ENCODE results near the gene MROH2B. TPM values are rescaled to one million over a fixed set of nuclear protein-coding genes. Genes with fewer than 3 reads are reported as not detected.

Gene MROH2B
- total RNA-seq, 6 donors from 2014 or later, result not detected

DNA sequence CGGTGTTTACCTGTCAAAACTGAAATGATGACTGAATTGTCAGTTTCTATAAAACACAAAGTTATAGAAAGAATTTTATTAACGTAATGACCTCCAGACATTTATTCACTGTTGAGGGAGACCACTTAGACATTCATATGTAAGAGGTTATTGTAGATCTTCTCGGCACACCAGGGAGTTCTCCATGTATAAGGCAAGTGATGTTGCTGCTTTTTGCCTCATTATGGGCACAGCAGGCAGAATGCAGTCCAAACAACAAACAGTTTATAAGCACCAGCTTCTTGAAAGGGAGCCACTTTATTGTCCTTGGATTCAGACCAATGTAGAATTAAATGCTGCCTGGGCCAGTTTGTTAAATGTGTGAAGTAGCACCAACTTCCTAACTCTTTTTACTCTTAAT, 95.1 kb downstream of the MROH2B start:
- no peaks in the 10 kb centered on the region for H3K36me3 ChIP-seq
- no peak overlapping the region for H3K4me3 ChIP-seq
- no peaks in the 10 kb centered on the region for H3K9me3 ChIP-seq
- 77 to 85% methylated on average over 3 of the region's 3 CpGs for WGBS, 2 donors
- H3K4me1 ChIP-seq, result no peaks in the 10 kb centered on the region
- ATAC-seq (ENCODE audit: low FRiP score in 2 of 2), result no peak
- DNase-seq, result no peak
- no peak overlapping the region for H3K27ac ChIP-seq
- H3K27me3 ChIP-seq, result no peaks in the 10 kb centered on the region
- TF ChIP-seq, protein P1, sequence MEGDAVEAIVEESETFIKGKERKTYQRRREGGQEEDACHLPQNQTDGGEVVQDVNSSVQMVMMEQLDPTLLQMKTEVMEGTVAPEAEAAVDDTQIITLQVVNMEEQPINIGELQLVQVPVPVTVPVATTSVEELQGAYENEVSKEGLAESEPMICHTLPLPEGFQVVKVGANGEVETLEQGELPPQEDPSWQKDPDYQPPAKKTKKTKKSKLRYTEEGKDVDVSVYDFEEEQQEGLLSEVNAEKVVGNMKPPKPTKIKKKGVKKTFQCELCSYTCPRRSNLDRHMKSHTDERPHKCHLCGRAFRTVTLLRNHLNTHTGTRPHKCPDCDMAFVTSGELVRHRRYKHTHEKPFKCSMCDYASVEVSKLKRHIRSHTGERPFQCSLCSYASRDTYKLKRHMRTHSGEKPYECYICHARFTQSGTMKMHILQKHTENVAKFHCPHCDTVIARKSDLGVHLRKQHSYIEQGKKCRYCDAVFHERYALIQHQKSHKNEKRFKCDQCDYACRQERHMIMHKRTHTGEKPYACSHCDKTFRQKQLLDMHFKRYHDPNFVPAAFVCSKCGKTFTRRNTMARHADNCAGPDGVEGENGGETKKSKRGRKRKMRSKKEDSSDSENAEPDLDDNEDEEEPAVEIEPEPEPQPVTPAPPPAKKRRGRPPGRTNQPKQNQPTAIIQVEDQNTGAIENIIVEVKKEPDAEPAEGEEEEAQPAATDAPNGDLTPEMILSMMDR (IDR thresholded peaks at IDR 0.05), result no peak
- TF ChIP-seq EP300 (IDR thresholded peaks at IDR 0.05) (no peak), POLR2A (IDR thresholded peaks at IDR 0.05) (no peak), POLR2AphosphoS5 (IDR thresholded peaks at IDR 0.05) (no peak)

DNA sequence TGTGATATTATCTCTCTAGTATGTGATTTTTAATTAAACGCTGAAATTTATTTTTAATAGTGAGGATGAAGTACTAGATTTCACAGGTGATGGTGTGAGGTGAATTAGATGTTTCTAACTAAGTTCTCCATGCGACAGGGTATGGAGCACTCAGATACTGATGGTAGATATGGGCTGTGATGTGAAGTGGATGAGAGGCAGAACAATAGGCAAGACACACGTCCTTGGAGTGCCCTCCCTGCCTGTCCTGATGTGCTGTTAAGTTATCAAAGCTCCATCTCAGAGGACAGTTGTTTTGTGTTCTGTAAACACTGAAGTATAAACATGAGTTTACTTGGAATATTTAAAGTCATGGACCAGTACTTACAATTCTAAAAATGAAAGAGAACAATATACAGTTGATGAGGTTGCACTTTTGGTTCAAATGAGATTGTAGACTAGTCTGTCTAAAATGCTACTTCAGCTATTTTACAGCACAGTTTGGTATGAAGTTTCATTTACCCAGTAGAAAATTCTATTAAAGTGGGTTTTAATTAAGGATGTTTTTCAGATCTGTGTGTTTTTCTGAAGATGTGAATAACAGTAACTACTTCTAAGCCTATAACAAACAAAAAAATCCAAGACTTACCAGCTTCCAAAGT, 97.7 kb downstream of the MROH2B start:
- Histone ChIP-seq H3K4me3 (no peak overlapping the region), H3K4me1 (no peaks in the 10 kb centered on the region), H3K27me3 (no peaks in the 10 kb centered on the region), H3K27ac (no peak overlapping the region), H3K9me3 (no peaks in the 10 kb centered on the region), H3K36me3 (no peaks in the 10 kb centered on the region)
- ATAC-seq (ENCODE audit: low FRiP score in 2 of 2), result no peak
- 59 to 67% methylated on average over 3 of the region's 3 CpGs for WGBS, 2 donors
- DNase-seq, result no peak
- no peak for TF ChIP-seq POLR2AphosphoS5 (IDR thresholded peaks at IDR 0.05)
- TF ChIP-seq, protein P1 (IDR thresholded peaks at IDR 0.05), result no peak
- TF ChIP-seq POLR2A (IDR thresholded peaks at IDR 0.05), result no peak
- TF ChIP-seq EP300 (IDR thresholded peaks at IDR 0.05), result no peak

DNA sequence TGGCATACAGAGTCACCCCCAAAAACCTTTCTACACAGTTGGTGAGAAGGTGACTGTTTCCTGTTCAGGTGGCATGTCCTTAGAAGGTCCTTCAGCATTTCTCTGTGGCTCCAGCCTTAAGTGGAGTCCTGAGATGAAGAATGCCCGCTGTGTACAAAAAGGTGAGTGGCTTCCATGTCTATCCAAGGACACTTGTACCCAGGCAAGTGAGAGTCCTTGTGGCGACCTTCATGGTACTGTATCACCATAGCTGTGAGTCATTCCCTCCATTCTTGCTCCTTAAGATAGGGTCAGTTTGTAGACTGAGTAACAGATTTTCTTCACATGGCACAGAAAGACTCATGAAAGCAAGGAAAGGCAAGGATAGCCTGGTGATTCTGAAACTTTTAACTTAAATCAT, 98.7 kb downstream of the MROH2B start:
- Histone ChIP-seq H3K4me3 (no peak overlapping the region), H3K4me1 (no peaks in the 10 kb centered on the region), H3K27ac (no peak overlapping the region), H3K36me3 (no peaks in the 10 kb centered on the region), H3K27me3 (no peaks in the 10 kb centered on the region), H3K9me3 (no peaks in the 10 kb centered on the region)
- peak in 1 of 2 donors; percentile 26 for ATAC-seq (ENCODE audit: low FRiP score in 2 of 2)
- WGBS, 2 donors, result 56 to 89% methylated on average over 2 of the region's 2 CpGs
- peak in 1 of 2 donors; percentile 47 for DNase-seq
- TF ChIP-seq POLR2AphosphoS5 (IDR thresholded peaks at IDR 0.05), result no peak
- no peak for TF ChIP-seq EP300 (IDR thresholded peaks at IDR 0.05)
- TF ChIP-seq POLR2A (IDR thresholded peaks at IDR 0.05), result no peak
- TF ChIP-seq, protein P1 (IDR thresholded peaks at IDR 0.05), result no peak

DNA sequence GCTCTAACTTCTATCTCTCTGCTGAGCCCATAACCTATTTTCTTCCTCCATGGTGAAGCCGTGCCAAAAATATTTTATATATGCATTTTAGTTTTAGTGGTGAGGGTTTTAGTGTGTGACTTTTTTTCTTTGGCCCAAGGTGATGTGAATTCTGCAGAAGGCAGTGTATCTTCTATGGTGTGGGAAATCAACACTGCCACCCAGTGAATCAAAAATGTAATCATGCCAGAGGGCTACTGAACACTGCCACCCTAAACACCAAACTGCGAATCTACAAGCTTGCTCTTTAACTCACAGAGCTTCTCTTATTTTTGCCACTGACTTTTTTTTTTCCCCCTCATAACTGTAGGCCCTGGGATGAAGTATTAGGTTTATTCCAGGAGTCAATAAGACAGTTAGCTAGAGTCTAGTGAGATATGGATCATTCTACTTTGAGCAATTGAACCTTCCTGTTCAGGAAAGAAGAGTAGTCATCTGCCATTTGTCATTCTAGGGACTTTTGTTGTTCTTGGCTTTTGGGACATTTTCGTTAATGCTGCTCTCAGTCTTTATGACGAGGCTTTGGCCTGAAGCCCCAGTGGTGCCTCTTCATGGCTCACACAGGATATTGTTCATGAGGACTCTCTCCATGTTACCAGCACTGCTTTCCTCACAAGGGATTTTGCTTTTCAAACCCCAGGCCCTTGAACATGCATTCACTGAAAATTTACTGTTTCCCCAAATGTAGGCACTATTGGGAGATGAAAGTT, 108.8 kb downstream of the MROH2B start:
- Histone ChIP-seq H3K27me3 (no peaks in the 10 kb centered on the region), H3K36me3 (peaks cover 0 to 16% (median 0%) of the 10 kb centered on the region in 4 donors), H3K4me3 (no peak overlapping the region), H3K4me1 (no peaks in the 10 kb centered on the region), H3K9me3 (peaks cover 0 to 8% (median 1%) of the 10 kb centered on the region in 4 donors), H3K27ac (no peak overlapping the region)
- TF ChIP-seq, protein P1 (IDR thresholded peaks at IDR 0.05), result no peak
- no peak for TF ChIP-seq POLR2A (IDR thresholded peaks at IDR 0.05)
- TF ChIP-seq EP300 (IDR thresholded peaks at IDR 0.05), result no peak
- TF ChIP-seq POLR2AphosphoS5 (IDR thresholded peaks at IDR 0.05), result no peak
- ATAC-seq (ENCODE audit: low FRiP score in 2 of 2), result no peak
- DNase-seq, result no peak
- 82 to 90% methylated on average over 4 of the region's 4 CpGs for WGBS, 2 donors

Data from upper lobe of left lung (tissue), 6 donors.